ENCODE results near the gene IGSF10. TPM values are rescaled to one million over a fixed set of nuclear protein-coding genes. Genes with fewer than 3 reads are reported as not detected.

Gene IGSF10
- total RNA-seq, 1 experiment from 2014 or later = 0.66 TPM

- DNase-seq (no peak), ATAC-seq (no peak)
- Histone ChIP-seq H3K4me3 (ENCODE audit: low read length) (no peak overlapping the region), H3K9ac (ENCODE audit: low read length) (no peak overlapping the region), H3K27ac (ENCODE audit: low read length) (no peak overlapping the region), H3K4me1 (ENCODE audit: insufficient read depth, low read length) (no peaks in the 10 kb centered on the region), H3K9me2 (replicated peaks; ENCODE audit: low read length) (no peaks in the 10 kb centered on the region; the same call in 1 of the 2 replicates), H4K20me1 (ENCODE audit: low read length) (no peaks in the 10 kb centered on the region), H3K4me2 (ENCODE audit: low read length) (no peak overlapping the region), H3F3A (ENCODE audit: low read length, unreplicated experiment) (no peaks in the 10 kb centered on the region), H3K36me3 (ENCODE audit: low read depth, low read length) (no peaks in the 10 kb centered on the region), H3K79me2 (ENCODE audit: low read length) (no peaks in the 10 kb centered on the region), H2AFZ (ENCODE audit: low read length) (no peak overlapping the region), H3K27me3 (ENCODE audit: low read length) (no peaks in the 10 kb centered on the region), H3K9me3 (ENCODE audit: low read length) (no peaks in the 10 kb centered on the region)
- no peak for TF ChIP-seq CTCF (conservative IDR thresholded peaks at IDR 0.05; ENCODE audit: low read depth, low read length)
- no peak for TF ChIP-seq EZH2phosphoT487 (IDR thresholded peaks at IDR 0.05; ENCODE audit: borderline replicate concordance, low read length)
- TF ChIP-seq EZH2 (IDR thresholded peaks at IDR 0.05; ENCODE audit: low read length, unreplicated experiment) = no peak
- POLR2A ChIA-PET (ENCODE audit: unreplicated experiment) = no interaction called here
- BruUV-seq (replicated peaks) = no TSS peak
- intact Hi-C loops (cut with micrococcal nuclease) = no loop called here
- CTCF ChIA-PET = no interaction called here
Observed at GRCh38 chr3:151503074-151503473, 42.2 kb upstream of the IGSF10 start.

- Histone ChIP-seq H3K9me2 (replicated peaks; ENCODE audit: low read length) (no peaks in the 10 kb centered on the region; the same call in 1 of the 2 replicates), H2AFZ (ENCODE audit: low read length) (no peak overlapping the region), H3K4me3 (ENCODE audit: low read length) (no peak overlapping the region), H3F3A (ENCODE audit: low read length, unreplicated experiment) (no peaks in the 10 kb centered on the region), H3K4me1 (ENCODE audit: insufficient read depth, low read length) (no peaks in the 10 kb centered on the region), H3K79me2 (ENCODE audit: low read length) (no peaks in the 10 kb centered on the region), H3K36me3 (ENCODE audit: low read depth, low read length) (no peaks in the 10 kb centered on the region), H3K4me2 (ENCODE audit: low read length) (no peak overlapping the region), H3K27me3 (ENCODE audit: low read length) (no peaks in the 10 kb centered on the region), H3K9me3 (ENCODE audit: low read length) (no peaks in the 10 kb centered on the region), H3K27ac (ENCODE audit: low read length) (no peak overlapping the region), H3K9ac (ENCODE audit: low read length) (no peak overlapping the region), H4K20me1 (ENCODE audit: low read length) (no peaks in the 10 kb centered on the region)
- TF ChIP-seq CTCF (conservative IDR thresholded peaks at IDR 0.05; ENCODE audit: low read depth, low read length) (no peak), EZH2phosphoT487 (IDR thresholded peaks at IDR 0.05; ENCODE audit: borderline replicate concordance, low read length) (no peak), EZH2 (IDR thresholded peaks at IDR 0.05; ENCODE audit: low read length, unreplicated experiment) (no peak)
- CTCF ChIA-PET = no interaction called here
- ATAC-seq (no peak), DNase-seq (no peak)
- BruUV-seq (replicated peaks) = no TSS peak
- intact Hi-C loops (cut with micrococcal nuclease) = no loop called here
- POLR2A ChIA-PET (ENCODE audit: unreplicated experiment) = interaction anchor here (0.6 kb wide), 1 partner anchor 90 kb away, joined by 4 read pairs; no protein-coding TSS in a partner anchor
Observed at GRCh38 chr3:151501923-151502632, 41.2 kb upstream of the IGSF10 start.

- H3K4me2 ChIP-seq (ENCODE audit: low read length) = no peak overlapping the region
- ChIA-PET POLR2A (ENCODE audit: unreplicated experiment) (no interaction called here), CTCF (no interaction called here)
- H3K9me2 ChIP-seq (replicated peaks; ENCODE audit: low read length) = no peaks in the 10 kb centered on the region; the same call in 1 of the 2 replicates
- H3K4me1 ChIP-seq (ENCODE audit: insufficient read depth, low read length) = no peaks in the 10 kb centered on the region
- no peak overlapping the region for H3K9ac ChIP-seq (ENCODE audit: low read length)
- ATAC-seq = no peak
- intact Hi-C loops (cut with micrococcal nuclease) = no loop called here
- no peaks in the 10 kb centered on the region for H3K79me2 ChIP-seq (ENCODE audit: low read length)
- no peak for DNase-seq
- H3K27me3 ChIP-seq (ENCODE audit: low read length) = no peaks in the 10 kb centered on the region
- no peak for TF ChIP-seq EZH2 (IDR thresholded peaks at IDR 0.05; ENCODE audit: low read length, unreplicated experiment)
- H2AFZ ChIP-seq (ENCODE audit: low read length) = no peak overlapping the region
- H4K20me1 ChIP-seq (ENCODE audit: low read length) = no peaks in the 10 kb centered on the region
- no peaks in the 10 kb centered on the region for H3K9me3 ChIP-seq (ENCODE audit: low read length)
- no TSS peak for BruUV-seq (replicated peaks)
- no peak overlapping the region for H3K27ac ChIP-seq (ENCODE audit: low read length)
- H3K4me3 ChIP-seq (ENCODE audit: low read length) = no peak overlapping the region
- no peaks in the 10 kb centered on the region for H3K36me3 ChIP-seq (ENCODE audit: low read depth, low read length)
- H3F3A ChIP-seq (ENCODE audit: low read length, unreplicated experiment) = no peaks in the 10 kb centered on the region
Observed at GRCh38 chr3:151501171-151501922, 40.5 kb upstream of the IGSF10 start.
